WTC11 (cell line): ENCODE measurements around the gene VPS8. TPM values are rescaled to one million over a fixed set of nuclear protein-coding genes. Genes with fewer than 3 reads are reported as not detected.

Experiments
- ATAC-seq: fragments of 200-7000 bp; cut with Tn5 transposase; 2 replicates; pipeline ENCODE4 v1.10.0; 2021; ENCODE audit warnings: mild to moderate bottlenecking, moderate library complexity
- CTCF ChIA-PET: fragments of 300-600 bp; sonication (Branson Sonifier 250); formaldehyde crosslinking; loops from one replicate; lab custom pipeline; 2021; ENCODE audit warnings: antibody characterized with exemption; lab: Charles Lee
- POLR2A ChIA-PET: fragments of 350-600 bp; sonication (Branson Sonifier 250); formaldehyde crosslinking; loops from one replicate; lab custom pipeline; 2021; ENCODE audit warnings: antibody characterized with exemption; lab: Charles Lee
- DNase-seq: peaks from one replicate; pipeline ENCODE4 v3.0.0; 2021; ENCODE audit warnings: low spot score
- H3K27ac Mint-ChIP-seq: 2 replicates; pipeline ENCODE4 v1.8.0; 2021; ENCODE audit warnings: mixed read lengths
- H3K27me3 Mint-ChIP-seq: 2 replicates; pipeline ENCODE4 v1.8.0; 2021; ENCODE audit warnings: low read depth, mild to moderate bottlenecking, moderate library complexity, mixed read lengths
- H3K36me3 Mint-ChIP-seq: 2 replicates; pipeline ENCODE4 v1.8.0; 2021; ENCODE audit warnings: mixed read lengths
- H3K4me1 Mint-ChIP-seq: 2 replicates; pipeline ENCODE4 v1.8.0; 2022; ENCODE audit warnings: mixed read lengths
- H3K4me3 Mint-ChIP-seq: 2 replicates; pipeline ENCODE4 v1.8.0; 2021; ENCODE audit warnings: mild to moderate bottlenecking, moderate library complexity, mixed read lengths
- H3K9me3 Mint-ChIP-seq: 2 replicates; pipeline ENCODE4 v1.8.0; 2021; ENCODE audit warnings: mixed read lengths
- FOXK1 ChIP-seq: sonication (generic); formaldehyde crosslinking; IDR thresholded peaks from 2 replicates; pipeline ENCODE4 v1.8.0; 2022; ENCODE audit warnings: mild to moderate bottlenecking, moderate library complexity, missing genetic modification reagents
- FOXP1 ChIP-seq: sonication (generic); formaldehyde crosslinking; IDR thresholded peaks from 2 replicates; pipeline ENCODE4 v1.8.0; 2022; ENCODE audit warnings: missing genetic modification reagents, mild to moderate bottlenecking, moderate library complexity, borderline replicate concordance
- HMGA2 ChIP-seq: fragments of 250-450 bp; sonication (Bioruptor Pico); IDR thresholded peaks from 2 replicates; pipeline ENCODE4 v1.4.0; 2021; ENCODE audit warnings: mild to moderate bottlenecking, moderate library complexity
- JUN ChIP-seq: sonication (generic); formaldehyde crosslinking; IDR thresholded peaks from 2 replicates; pipeline ENCODE4 v1.8.0; 2023; ENCODE audit warnings: mild to moderate bottlenecking, missing genetic modification reagents
- KAT7 ChIP-seq: sonication (generic); formaldehyde crosslinking; IDR thresholded peaks from 2 replicates; pipeline ENCODE4 v1.8.1; 2023; ENCODE audit warnings: missing genetic modification reagents, mild to moderate bottlenecking, borderline replicate concordance
- MXD4 ChIP-seq: fragments of 250-450 bp; sonication (Bioruptor Pico); IDR thresholded peaks from 2 replicates; pipeline ENCODE4 v1.8.0; 2021; ENCODE audit warnings: mild to moderate bottlenecking, moderate library complexity, borderline replicate concordance
- MYBL2 ChIP-seq: sonication (generic); formaldehyde crosslinking; IDR thresholded peaks from 2 replicates; pipeline ENCODE4 v1.8.1; 2023; ENCODE audit warnings: mild to moderate bottlenecking, moderate library complexity, missing genetic modification reagents
- NFE2L1 ChIP-seq: sonication (generic); formaldehyde crosslinking; IDR thresholded peaks from 2 replicates; pipeline ENCODE4 v1.8.1; 2023; ENCODE audit warnings: missing genetic modification reagents
- NR1H2 ChIP-seq: sonication (generic); formaldehyde crosslinking; IDR thresholded peaks from 2 replicates; pipeline ENCODE4 v1.9.0; 2021; ENCODE audit warnings: mild to moderate bottlenecking, moderate library complexity, missing genetic modification reagents
- RORB ChIP-seq: fragments of 250-450 bp; sonication (Bioruptor Pico); IDR thresholded peaks from 2 replicates; pipeline ENCODE4 v1.9.0; 2021; ENCODE audit warnings: mild to moderate bottlenecking
- ZNF121 ChIP-seq: sonication (generic); formaldehyde crosslinking; IDR thresholded peaks from 2 replicates; pipeline ENCODE4 v1.8.0; 2023; ENCODE audit warnings: missing genetic modification reagents
- ZNF219 ChIP-seq: sonication (generic); formaldehyde crosslinking; IDR thresholded peaks from 2 replicates; pipeline ENCODE4 v1.8.0; 2023; ENCODE audit warnings: missing genetic modification reagents, mild to moderate bottlenecking, borderline replicate concordance
- ZNF263 ChIP-seq: sonication (generic); formaldehyde crosslinking; IDR thresholded peaks from 2 replicates; pipeline ENCODE4 v1.8.1; 2022; ENCODE audit warnings: low read depth, mild to moderate bottlenecking, moderate library complexity, missing genetic modification reagents
- ZNF317 ChIP-seq: sonication (generic); formaldehyde crosslinking; IDR thresholded peaks from 2 replicates; pipeline ENCODE4 v1.8.1; 2023; ENCODE audit warnings: low read depth, mild to moderate bottlenecking, moderate library complexity, missing genetic modification reagents, borderline replicate concordance
- total RNA-seq: library from RNA; stranded (reverse); gene quantifications from 3 replicates; pipeline ENCODE4 v1.2.3, GENCODE V29; 2021
- TF ChIP-seq, protein P1 (sequence below): sonication (generic); formaldehyde crosslinking; conservative IDR thresholded peaks from 2 replicates; pipeline ENCODE4 v1.8.1; 2023; ENCODE audit warnings: mild to moderate bottlenecking, low read depth, missing genetic modification reagents, moderate library complexity
- TF ChIP-seq, protein P2 (sequence below): sonication (generic); formaldehyde crosslinking; IDR thresholded peaks from 2 replicates; pipeline ENCODE4 v1.8.1; 2023; ENCODE audit warnings: mild to moderate bottlenecking, missing genetic modification reagents
- TF ChIP-seq, protein P3 (sequence below): sonication (generic); formaldehyde crosslinking; IDR thresholded peaks from 2 replicates; pipeline ENCODE4 v1.8.0; 2022; ENCODE audit warnings: missing genetic modification reagents
- TF ChIP-seq, protein P4 (sequence below): sonication (generic); formaldehyde crosslinking; IDR thresholded peaks from 2 replicates; pipeline ENCODE4 v1.8.0; 2023; ENCODE audit warnings: missing genetic modification reagents
- TF ChIP-seq, protein P5 (sequence below): sonication (generic); formaldehyde crosslinking; IDR thresholded peaks from 2 replicates; pipeline ENCODE4 v1.8.1; 2022; ENCODE audit warnings: low read depth, missing genetic modification reagents, borderline replicate concordance
- TF ChIP-seq, protein P6 (sequence below): fragments of 250-450 bp; sonication (Bioruptor Pico); IDR thresholded peaks from 2 replicates; pipeline ENCODE4 v1.9.0; 2021; ENCODE audit warnings: mild to moderate bottlenecking, borderline replicate concordance

Gene VPS8
- total RNA-seq, 1 experiment from 2014 or later: 44.9 TPM

DNA sequence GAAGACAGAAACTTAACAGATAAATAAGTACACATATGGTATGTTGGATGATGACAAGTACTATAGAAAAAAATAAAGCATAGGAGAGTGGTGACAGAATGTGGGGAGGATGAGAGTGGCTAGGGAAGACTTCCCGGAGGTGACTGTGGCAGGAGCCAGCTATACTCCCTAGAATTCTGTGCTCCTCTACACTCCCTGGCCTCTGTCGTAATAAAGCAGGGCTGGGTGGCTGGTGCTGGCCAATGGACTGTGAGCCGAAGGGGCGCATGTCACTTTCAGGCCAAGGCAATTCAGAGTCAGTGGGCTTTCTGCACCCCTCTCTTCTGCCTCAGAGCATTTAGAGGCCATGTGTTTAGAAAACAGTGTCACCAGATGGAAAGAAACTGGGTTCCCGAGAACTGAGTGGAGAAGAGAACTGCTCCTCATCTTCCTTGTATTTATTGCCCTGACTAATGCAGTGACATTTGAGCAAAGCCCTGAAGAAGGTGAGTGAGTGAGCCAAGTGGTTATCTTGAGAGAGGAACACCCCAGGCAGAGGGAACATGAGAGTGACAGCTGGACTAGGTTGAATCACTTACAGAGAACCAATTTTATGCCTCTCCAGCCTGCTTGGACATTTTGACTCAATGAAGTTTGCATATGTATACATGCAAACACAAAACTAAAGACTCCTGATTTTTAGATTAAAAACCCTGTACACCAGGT, 5.2 kb upstream of the VPS8 start:
- no peak for TF ChIP-seq FOXK1 (CRISPR knock-in tag)
- TF ChIP-seq KAT7: no peak
- TF ChIP-seq RORB (CRISPR knock-in tag): no peak
- TF ChIP-seq, protein P1, sequence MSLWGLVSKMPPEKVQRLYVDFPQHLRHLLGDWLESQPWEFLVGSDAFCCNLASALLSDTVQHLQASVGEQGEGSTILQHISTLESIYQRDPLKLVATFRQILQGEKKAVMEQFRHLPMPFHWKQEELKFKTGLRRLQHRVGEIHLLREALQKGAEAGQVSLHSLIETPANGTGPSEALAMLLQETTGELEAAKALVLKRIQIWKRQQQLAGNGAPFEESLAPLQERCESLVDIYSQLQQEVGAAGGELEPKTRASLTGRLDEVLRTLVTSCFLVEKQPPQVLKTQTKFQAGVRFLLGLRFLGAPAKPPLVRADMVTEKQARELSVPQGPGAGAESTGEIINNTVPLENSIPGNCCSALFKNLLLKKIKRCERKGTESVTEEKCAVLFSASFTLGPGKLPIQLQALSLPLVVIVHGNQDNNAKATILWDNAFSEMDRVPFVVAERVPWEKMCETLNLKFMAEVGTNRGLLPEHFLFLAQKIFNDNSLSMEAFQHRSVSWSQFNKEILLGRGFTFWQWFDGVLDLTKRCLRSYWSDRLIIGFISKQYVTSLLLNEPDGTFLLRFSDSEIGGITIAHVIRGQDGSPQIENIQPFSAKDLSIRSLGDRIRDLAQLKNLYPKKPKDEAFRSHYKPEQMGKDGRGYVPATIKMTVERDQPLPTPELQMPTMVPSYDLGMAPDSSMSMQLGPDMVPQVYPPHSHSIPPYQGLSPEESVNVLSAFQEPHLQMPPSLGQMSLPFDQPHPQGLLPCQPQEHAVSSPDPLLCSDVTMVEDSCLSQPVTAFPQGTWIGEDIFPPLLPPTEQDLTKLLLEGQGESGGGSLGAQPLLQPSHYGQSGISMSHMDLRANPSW (CRISPR knock-in tag): no peak
- no peak for TF ChIP-seq NFE2L1 (CRISPR knock-in tag)
- no peak for TF ChIP-seq HMGA2 (CRISPR knock-in tag)
- TF ChIP-seq, all 79 proteins: peak for 0
- H3K36me3 Mint-ChIP-seq: no peaks in the 10 kb centered on the region
- ChIA-PET CTCF (interaction anchor here (4.0 kb wide), 1 partner anchor 245 kb away, joined by 14 read pairs; the partner anchor contains the start of gene EPHB3), POLR2A (no interaction called here)
- H3K4me3 Mint-ChIP-seq: no peak overlapping the region
- no peaks in the 10 kb centered on the region for H3K4me1 Mint-ChIP-seq
- no peak overlapping the region for H3K27ac Mint-ChIP-seq
- no peaks in the 10 kb centered on the region for H3K9me3 Mint-ChIP-seq
- DNase-seq (no peak), ATAC-seq (no peak)
- no peaks in the 10 kb centered on the region for H3K27me3 Mint-ChIP-seq

DNA sequence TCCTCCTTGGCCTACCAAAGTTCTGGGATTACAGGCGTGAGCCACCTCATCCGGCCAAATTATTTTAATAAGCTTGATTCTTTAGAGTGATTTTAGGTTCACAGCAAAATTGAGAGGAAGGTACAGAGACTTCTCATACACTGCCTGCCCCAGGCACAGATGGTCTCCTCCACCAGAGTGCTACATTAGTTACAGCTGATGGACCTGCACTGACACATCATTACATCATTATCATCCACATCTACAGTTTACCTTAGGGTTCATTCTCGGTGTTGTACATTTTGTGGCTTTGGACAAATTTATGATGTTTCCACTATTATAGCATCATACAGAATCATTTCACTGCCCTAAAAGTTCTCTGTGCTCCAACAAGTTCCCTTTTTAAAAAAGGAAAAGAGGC, 4.4 kb upstream of the VPS8 start:
- Mint-ChIP-seq H3K36me3 (no peaks in the 10 kb centered on the region), H3K4me1 (no peaks in the 10 kb centered on the region), H3K27me3 (no peaks in the 10 kb centered on the region), H3K4me3 (no peak overlapping the region), H3K9me3 (no peaks in the 10 kb centered on the region), H3K27ac (no peak overlapping the region)
- POLR2A ChIA-PET: no interaction called here
- ATAC-seq (no peak), DNase-seq (no peak)
- CTCF ChIA-PET: interaction anchor here (0.8 to 4.0 kb wide), 6 partner anchors 10 to 281 kb away, joined by 3 to 14 read pairs (median 3); partner anchors contain the start of gene EPHB3
- TF ChIP-seq FOXP1 (CRISPR knock-in tag): no peak
- TF ChIP-seq, protein P2, sequence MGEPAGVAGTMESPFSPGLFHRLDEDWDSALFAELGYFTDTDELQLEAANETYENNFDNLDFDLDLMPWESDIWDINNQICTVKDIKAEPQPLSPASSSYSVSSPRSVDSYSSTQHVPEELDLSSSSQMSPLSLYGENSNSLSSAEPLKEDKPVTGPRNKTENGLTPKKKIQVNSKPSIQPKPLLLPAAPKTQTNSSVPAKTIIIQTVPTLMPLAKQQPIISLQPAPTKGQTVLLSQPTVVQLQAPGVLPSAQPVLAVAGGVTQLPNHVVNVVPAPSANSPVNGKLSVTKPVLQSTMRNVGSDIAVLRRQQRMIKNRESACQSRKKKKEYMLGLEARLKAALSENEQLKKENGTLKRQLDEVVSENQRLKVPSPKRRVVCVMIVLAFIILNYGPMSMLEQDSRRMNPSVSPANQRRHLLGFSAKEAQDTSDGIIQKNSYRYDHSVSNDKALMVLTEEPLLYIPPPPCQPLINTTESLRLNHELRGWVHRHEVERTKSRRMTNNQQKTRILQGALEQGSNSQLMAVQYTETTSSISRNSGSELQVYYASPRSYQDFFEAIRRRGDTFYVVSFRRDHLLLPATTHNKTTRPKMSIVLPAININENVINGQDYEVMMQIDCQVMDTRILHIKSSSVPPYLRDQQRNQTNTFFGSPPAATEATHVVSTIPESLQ (CRISPR knock-in tag): no peak
- TF ChIP-seq JUN (CRISPR knock-in tag): no peak
- TF ChIP-seq, protein P3, sequence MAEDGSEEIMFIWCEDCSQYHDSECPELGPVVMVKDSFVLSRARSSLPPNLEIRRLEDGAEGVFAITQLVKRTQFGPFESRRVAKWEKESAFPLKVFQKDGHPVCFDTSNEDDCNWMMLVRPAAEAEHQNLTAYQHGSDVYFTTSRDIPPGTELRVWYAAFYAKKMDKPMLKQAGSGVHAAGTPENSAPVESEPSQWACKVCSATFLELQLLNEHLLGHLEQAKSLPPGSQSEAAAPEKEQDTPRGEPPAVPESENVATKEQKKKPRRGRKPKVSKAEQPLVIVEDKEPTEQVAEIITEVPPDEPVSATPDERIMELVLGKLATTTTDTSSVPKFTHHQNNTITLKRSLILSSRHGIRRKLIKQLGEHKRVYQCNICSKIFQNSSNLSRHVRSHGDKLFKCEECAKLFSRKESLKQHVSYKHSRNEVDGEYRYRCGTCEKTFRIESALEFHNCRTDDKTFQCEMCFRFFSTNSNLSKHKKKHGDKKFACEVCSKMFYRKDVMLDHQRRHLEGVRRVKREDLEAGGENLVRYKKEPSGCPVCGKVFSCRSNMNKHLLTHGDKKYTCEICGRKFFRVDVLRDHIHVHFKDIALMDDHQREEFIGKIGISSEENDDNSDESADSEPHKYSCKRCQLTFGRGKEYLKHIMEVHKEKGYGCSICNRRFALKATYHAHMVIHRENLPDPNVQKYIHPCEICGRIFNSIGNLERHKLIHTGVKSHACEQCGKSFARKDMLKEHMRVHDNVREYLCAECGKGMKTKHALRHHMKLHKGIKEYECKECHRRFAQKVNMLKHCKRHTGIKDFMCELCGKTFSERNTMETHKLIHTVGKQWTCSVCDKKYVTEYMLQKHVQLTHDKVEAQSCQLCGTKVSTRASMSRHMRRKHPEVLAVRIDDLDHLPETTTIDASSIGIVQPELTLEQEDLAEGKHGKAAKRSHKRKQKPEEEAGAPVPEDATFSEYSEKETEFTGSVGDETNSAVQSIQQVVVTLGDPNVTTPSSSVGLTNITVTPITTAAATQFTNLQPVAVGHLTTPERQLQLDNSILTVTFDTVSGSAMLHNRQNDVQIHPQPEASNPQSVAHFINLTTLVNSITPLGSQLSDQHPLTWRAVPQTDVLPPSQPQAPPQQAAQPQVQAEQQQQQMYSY (CRISPR knock-in tag): no peak
- TF ChIP-seq, protein P4, sequence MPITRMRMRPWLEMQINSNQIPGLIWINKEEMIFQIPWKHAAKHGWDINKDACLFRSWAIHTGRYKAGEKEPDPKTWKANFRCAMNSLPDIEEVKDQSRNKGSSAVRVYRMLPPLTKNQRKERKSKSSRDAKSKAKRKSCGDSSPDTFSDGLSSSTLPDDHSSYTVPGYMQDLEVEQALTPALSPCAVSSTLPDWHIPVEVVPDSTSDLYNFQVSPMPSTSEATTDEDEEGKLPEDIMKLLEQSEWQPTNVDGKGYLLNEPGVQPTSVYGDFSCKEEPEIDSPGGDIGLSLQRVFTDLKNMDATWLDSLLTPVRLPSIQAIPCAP (CRISPR knock-in tag): no peak
- TF ChIP-seq, protein P5, sequence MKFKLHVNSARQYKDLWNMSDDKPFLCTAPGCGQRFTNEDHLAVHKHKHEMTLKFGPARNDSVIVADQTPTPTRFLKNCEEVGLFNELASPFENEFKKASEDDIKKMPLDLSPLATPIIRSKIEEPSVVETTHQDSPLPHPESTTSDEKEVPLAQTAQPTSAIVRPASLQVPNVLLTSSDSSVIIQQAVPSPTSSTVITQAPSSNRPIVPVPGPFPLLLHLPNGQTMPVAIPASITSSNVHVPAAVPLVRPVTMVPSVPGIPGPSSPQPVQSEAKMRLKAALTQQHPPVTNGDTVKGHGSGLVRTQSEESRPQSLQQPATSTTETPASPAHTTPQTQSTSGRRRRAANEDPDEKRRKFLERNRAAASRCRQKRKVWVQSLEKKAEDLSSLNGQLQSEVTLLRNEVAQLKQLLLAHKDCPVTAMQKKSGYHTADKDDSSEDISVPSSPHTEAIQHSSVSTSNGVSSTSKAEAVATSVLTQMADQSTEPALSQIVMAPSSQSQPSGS: no peak
- no peak for TF ChIP-seq ZNF317
- no peak for TF ChIP-seq MXD4 (CRISPR knock-in tag)
- TF ChIP-seq NFE2L1 (CRISPR knock-in tag): no peak
- no peak for TF ChIP-seq NR1H2 (CRISPR knock-in tag)
- no peak for TF ChIP-seq ZNF121
- TF ChIP-seq MYBL2: no peak
- TF ChIP-seq, protein P6, sequence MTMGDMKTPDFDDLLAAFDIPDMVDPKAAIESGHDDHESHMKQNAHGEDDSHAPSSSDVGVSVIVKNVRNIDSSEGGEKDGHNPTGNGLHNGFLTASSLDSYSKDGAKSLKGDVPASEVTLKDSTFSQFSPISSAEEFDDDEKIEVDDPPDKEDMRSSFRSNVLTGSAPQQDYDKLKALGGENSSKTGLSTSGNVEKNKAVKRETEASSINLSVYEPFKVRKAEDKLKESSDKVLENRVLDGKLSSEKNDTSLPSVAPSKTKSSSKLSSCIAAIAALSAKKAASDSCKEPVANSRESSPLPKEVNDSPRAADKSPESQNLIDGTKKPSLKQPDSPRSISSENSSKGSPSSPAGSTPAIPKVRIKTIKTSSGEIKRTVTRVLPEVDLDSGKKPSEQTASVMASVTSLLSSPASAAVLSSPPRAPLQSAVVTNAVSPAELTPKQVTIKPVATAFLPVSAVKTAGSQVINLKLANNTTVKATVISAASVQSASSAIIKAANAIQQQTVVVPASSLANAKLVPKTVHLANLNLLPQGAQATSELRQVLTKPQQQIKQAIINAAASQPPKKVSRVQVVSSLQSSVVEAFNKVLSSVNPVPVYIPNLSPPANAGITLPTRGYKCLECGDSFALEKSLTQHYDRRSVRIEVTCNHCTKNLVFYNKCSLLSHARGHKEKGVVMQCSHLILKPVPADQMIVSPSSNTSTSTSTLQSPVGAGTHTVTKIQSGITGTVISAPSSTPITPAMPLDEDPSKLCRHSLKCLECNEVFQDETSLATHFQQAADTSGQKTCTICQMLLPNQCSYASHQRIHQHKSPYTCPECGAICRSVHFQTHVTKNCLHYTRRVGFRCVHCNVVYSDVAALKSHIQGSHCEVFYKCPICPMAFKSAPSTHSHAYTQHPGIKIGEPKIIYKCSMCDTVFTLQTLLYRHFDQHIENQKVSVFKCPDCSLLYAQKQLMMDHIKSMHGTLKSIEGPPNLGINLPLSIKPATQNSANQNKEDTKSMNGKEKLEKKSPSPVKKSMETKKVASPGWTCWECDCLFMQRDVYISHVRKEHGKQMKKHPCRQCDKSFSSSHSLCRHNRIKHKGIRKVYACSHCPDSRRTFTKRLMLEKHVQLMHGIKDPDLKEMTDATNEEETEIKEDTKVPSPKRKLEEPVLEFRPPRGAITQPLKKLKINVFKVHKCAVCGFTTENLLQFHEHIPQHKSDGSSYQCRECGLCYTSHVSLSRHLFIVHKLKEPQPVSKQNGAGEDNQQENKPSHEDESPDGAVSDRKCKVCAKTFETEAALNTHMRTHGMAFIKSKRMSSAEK (CRISPR knock-in tag): no peak
- no peak for TF ChIP-seq ZNF263 (CRISPR knock-in tag)
- no peak for TF ChIP-seq ZNF219
